SK-N-SH treated with all-trans-retinoic acid at 6 μM for 48 hours (cell line): ENCODE data around the gene TMEM79.

ENCODE experiments used
- ATAC-seq: fragments of 200-7000 bp; cut with Tn5 transposase; 3 replicates; pipeline ENCODE4 v1.9.1; 2020; ENCODE audit warnings: mild to moderate bottlenecking, moderate library complexity
- CREB5 ChIP-seq: fragments of 250-450 bp; sonication (Bioruptor Pico); IDR thresholded peaks from 2 replicates; pipeline ENCODE4 v1.5.1; 2020; ENCODE audit warnings: low read depth, mild to moderate bottlenecking, moderate library complexity
- CSDC2 ChIP-seq: fragments of 250-450 bp; sonication (Bioruptor Pico); IDR thresholded peaks from 2 replicates; pipeline ENCODE4 v1.5.0; 2020; ENCODE audit warnings: mild to moderate bottlenecking, moderate library complexity
- CSRNP3 ChIP-seq: fragments of 250-450 bp; sonication (Bioruptor Pico); IDR thresholded peaks from 2 replicates; pipeline ENCODE4 v1.5.1; 2021; ENCODE audit warnings: mild to moderate bottlenecking, moderate library complexity
- ESRRG ChIP-seq: fragments of 250-450 bp; sonication (Bioruptor Pico); IDR thresholded peaks from 2 replicates; pipeline ENCODE4 v1.6.1; 2021; ENCODE audit warnings: mild to moderate bottlenecking
- GLIS3 ChIP-seq: fragments of 250-450 bp; sonication (Bioruptor Pico); IDR thresholded peaks from 2 replicates; pipeline ENCODE4 v1.5.0; 2020; ENCODE audit warnings: mild to moderate bottlenecking, moderate library complexity
- ISL1 ChIP-seq: fragments of 250-450 bp; sonication (Bioruptor Pico); IDR thresholded peaks from 2 replicates; pipeline ENCODE4 v2.1.2; 2022; ENCODE audit warnings: mild to moderate bottlenecking, moderate library complexity
- OSR1 ChIP-seq: fragments of 250-450 bp; sonication (Bioruptor Pico); IDR thresholded peaks from 2 replicates; pipeline ENCODE4 v1.8.0; 2022; ENCODE audit warnings: moderate library complexity, mild to moderate bottlenecking, inconsistent platforms
- PPARA ChIP-seq: fragments of 250-450 bp; sonication (Bioruptor Pico); IDR thresholded peaks from 2 replicates; pipeline ENCODE4 v1.5.0; 2020; ENCODE audit warnings: mild to moderate bottlenecking, borderline replicate concordance
- RARB ChIP-seq: fragments of 250-450 bp; sonication (Bioruptor Pico); IDR thresholded peaks from 2 replicates; pipeline ENCODE4 v1.8.0; 2021; ENCODE audit warnings: mild to moderate bottlenecking, moderate library complexity
- SNAI2 ChIP-seq: fragments of 250-450 bp; sonication (Bioruptor Pico); IDR thresholded peaks from 2 replicates; pipeline ENCODE4 v1.5.0; 2020; ENCODE audit warnings: mild to moderate bottlenecking, moderate library complexity
- TCF4 ChIP-seq: fragments of 250-450 bp; sonication (Bioruptor Pico); IDR thresholded peaks from 2 replicates; pipeline ENCODE4 v1.8.0; 2021; ENCODE audit warnings: mild to moderate bottlenecking, moderate library complexity, borderline replicate concordance
- TOX ChIP-seq: fragments of 250-450 bp; sonication (Bioruptor Pico); IDR thresholded peaks from 2 replicates; pipeline ENCODE4 v1.8.0; 2021; ENCODE audit warnings: mild to moderate bottlenecking, moderate library complexity, borderline replicate concordance
- ZC3H10 ChIP-seq: fragments of 250-450 bp; sonication (Bioruptor Pico); IDR thresholded peaks from 2 replicates; pipeline ENCODE4 v1.5.1; 2021; ENCODE audit warnings: mild to moderate bottlenecking, moderate library complexity
- ZFP3 ChIP-seq: fragments of 250-450 bp; sonication (Bioruptor Pico); IDR thresholded peaks from 2 replicates; pipeline ENCODE4 v1.5.0; 2020; ENCODE audit warnings: mild to moderate bottlenecking, moderate library complexity
- ZNF70 ChIP-seq: fragments of 450-650 bp; formaldehyde crosslinking; IDR thresholded peaks from 2 replicates; pipeline ENCODE4 v1.5.0; 2020; ENCODE audit warnings: mild to moderate bottlenecking, moderate library complexity
- ZNF8 ChIP-seq: fragments of 450-650 bp; formaldehyde crosslinking; IDR thresholded peaks from 2 replicates; pipeline ENCODE4 v1.5.0; 2020; ENCODE audit warnings: mild to moderate bottlenecking, moderate library complexity
- TF ChIP-seq, protein P1 (sequence below): fragments of 250-450 bp; sonication (Bioruptor Pico); IDR thresholded peaks from 2 replicates; pipeline ENCODE4 v1.8.0; 2021; ENCODE audit warnings: low read depth, mild to moderate bottlenecking, moderate library complexity, borderline replicate concordance
- TF ChIP-seq, protein P2 (sequence below): fragments of 250-450 bp; sonication (Bioruptor Pico); IDR thresholded peaks from 2 replicates; pipeline ENCODE4 v1.8.0; 2020; ENCODE audit warnings: mild to moderate bottlenecking, moderate library complexity, borderline replicate concordance

Gene TMEM79

DNA sequence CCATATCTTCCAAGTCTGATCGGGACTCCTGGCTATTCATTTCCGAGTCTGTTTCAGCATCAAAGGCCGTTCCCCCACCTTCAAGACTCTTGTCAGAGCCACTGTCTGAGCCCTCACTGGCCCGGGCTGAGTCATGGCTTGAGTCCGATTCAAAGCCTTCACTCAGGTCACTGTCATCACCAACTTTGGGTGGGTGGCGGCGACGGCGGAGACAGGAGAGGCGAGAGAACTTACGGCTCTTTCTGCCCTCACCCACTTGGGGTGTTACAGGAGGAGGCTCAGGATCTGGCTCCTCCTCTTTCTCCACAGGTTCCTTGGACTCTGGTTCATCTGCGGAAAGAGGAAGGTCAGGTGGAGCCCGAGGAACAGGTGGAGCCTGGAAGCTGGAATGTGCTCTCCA, 18.1 kb upstream of the TMEM79 start:
- no peak for ATAC-seq
- TF ChIP-seq CSRNP3 (CRISPR knock-in tag), result no peak
- TF ChIP-seq, protein P1, sequence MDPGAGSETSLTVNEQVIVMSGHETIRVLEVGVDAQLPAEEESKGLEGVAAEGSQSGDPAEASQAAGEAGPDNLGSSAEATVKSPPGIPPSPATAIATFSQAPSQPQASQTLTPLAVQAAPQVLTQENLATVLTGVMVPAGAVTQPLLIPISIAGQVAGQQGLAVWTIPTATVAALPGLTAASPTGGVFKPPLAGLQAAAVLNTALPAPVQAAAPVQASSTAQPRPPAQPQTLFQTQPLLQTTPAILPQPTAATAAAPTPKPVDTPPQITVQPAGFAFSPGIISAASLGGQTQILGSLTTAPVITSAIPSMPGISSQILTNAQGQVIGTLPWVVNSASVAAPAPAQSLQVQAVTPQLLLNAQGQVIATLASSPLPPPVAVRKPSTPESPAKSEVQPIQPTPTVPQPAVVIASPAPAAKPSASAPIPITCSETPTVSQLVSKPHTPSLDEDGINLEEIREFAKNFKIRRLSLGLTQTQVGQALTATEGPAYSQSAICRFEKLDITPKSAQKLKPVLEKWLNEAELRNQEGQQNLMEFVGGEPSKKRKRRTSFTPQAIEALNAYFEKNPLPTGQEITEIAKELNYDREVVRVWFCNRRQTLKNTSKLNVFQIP (CRISPR knock-in tag), result no peak
- TF ChIP-seq PPARA, result no peak
- TF ChIP-seq TOX (CRISPR knock-in tag), result no peak
- TF ChIP-seq CREB5 (CRISPR knock-in tag), result no peak
- no peak for TF ChIP-seq SNAI2
- TF ChIP-seq, protein P2, sequence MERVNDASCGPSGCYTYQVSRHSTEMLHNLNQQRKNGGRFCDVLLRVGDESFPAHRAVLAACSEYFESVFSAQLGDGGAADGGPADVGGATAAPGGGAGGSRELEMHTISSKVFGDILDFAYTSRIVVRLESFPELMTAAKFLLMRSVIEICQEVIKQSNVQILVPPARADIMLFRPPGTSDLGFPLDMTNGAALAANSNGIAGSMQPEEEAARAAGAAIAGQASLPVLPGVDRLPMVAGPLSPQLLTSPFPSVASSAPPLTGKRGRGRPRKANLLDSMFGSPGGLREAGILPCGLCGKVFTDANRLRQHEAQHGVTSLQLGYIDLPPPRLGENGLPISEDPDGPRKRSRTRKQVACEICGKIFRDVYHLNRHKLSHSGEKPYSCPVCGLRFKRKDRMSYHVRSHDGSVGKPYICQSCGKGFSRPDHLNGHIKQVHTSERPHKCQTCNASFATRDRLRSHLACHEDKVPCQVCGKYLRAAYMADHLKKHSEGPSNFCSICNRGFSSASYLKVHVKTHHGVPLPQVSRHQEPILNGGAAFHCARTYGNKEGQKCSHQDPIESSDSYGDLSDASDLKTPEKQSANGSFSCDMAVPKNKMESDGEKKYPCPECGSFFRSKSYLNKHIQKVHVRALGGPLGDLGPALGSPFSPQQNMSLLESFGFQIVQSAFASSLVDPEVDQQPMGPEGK (CRISPR knock-in tag), result no peak
- no peak for TF ChIP-seq ZFP3 (CRISPR knock-in tag)
- TF ChIP-seq OSR1 (CRISPR knock-in tag), result no peak

DNA sequence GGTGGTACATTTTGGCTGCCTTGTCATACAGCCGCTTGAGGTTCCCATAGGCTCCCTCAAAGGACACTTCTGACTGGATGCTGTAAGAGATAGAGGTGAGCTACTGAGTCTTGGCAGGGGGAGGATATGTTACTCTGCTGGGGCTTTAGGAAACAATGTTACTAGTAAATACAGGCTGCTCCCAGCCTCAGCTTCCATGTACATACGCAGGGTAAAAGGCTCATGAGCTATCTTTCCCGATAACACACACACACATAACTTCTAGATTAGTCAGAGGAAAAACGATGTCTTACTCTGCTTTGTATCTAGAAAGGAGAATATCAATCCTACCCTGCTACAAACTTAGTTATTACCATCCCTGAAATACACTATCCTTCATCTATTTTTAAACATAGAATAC, 15.8 kb upstream of the TMEM79 start:
- TF ChIP-seq CSRNP3 (CRISPR knock-in tag), result no peak
- no peak for TF ChIP-seq PPARA
- TF ChIP-seq ZNF70 (CRISPR knock-in tag), result no peak
- TF ChIP-seq, all 23 proteins: peak for 0
- peak; percentile 48 for ATAC-seq

DNA sequence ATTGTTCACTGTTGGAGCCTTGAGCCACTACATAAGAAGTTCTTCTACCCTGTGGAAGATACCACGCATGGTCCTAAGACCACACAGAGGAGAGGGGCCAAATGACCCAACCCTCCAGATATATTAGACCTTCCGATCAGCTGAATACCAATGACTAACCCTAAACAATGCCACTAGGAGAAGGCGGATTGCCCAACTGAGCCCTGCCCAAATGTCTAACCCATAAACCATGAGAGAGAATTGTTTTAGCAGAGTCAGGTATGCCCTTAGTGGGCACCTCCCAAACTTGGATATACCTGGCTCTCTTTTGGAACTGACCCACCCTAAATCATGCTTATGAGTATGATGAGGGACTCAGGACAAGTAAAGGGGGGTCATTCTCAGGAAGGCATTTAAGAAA, 13.8 kb upstream of the TMEM79 start:
- TF ChIP-seq PPARA, result no peak
- TF ChIP-seq OSR1 (CRISPR knock-in tag), result no peak
- no peak for TF ChIP-seq GLIS3 (CRISPR knock-in tag)
- TF ChIP-seq RARB (CRISPR knock-in tag), result no peak
- TF ChIP-seq SNAI2, result no peak
- no peak for ATAC-seq

GRCh38 chr1:156276532-156276931, 7.6 kb upstream of the TMEM79 start:
- TF ChIP-seq PPARA (no peak), ZFP3 (CRISPR knock-in tag) (no peak)
- ATAC-seq, result no peak

DNA sequence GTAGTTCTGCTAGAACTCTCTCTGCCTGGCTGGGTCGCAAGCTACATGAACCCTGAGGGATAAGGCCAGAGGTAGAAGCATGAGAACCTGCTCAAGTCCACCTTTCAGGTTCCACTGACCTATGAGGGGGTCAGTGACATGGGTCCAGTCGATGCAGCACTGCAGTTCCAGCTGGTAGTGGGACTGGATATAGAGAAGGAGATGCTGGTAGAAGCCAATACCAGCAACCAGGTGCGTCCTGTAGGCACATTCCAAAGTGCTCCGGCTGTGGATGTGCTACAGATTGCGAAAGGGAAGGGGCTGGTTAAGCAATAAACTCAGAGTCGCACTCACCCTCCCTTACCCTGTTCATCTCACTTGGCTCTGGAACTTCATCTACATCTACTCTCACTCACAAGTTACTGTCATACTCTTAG, 7.2 kb upstream of the TMEM79 start:
- no peak for ATAC-seq
- TF ChIP-seq, protein P2 (CRISPR knock-in tag), result no peak
- TF ChIP-seq TCF4 (CRISPR knock-in tag), result no peak
- TF ChIP-seq ZNF8 (CRISPR knock-in tag), result no peak
- TF ChIP-seq ESRRG, result no peak
- TF ChIP-seq, protein P1 (CRISPR knock-in tag), result no peak
- TF ChIP-seq SNAI2, result no peak
- no peak for TF ChIP-seq ZC3H10 (CRISPR knock-in tag)
- no peak for TF ChIP-seq CSDC2
- TF ChIP-seq ISL1 (CRISPR knock-in tag), result no peak
- no peak for TF ChIP-seq ZFP3 (CRISPR knock-in tag)
- no peak for TF ChIP-seq RARB (CRISPR knock-in tag)
